ENCODE data around the gene TSPOAP1.

TSPOAP1 gene

GRCh38 chr17:58285422-58285810 lies 43.2 kb downstream of the TSPOAP1 start:
- H3K36me3 ChIP-seq, result no peaks in the 10 kb centered on the region
- no peak overlapping the region for H3K4me3 ChIP-seq (ENCODE audit: low read depth in 1 of 2, low read length in 1 of 2)
- TF ChIP-seq, protein P1, sequence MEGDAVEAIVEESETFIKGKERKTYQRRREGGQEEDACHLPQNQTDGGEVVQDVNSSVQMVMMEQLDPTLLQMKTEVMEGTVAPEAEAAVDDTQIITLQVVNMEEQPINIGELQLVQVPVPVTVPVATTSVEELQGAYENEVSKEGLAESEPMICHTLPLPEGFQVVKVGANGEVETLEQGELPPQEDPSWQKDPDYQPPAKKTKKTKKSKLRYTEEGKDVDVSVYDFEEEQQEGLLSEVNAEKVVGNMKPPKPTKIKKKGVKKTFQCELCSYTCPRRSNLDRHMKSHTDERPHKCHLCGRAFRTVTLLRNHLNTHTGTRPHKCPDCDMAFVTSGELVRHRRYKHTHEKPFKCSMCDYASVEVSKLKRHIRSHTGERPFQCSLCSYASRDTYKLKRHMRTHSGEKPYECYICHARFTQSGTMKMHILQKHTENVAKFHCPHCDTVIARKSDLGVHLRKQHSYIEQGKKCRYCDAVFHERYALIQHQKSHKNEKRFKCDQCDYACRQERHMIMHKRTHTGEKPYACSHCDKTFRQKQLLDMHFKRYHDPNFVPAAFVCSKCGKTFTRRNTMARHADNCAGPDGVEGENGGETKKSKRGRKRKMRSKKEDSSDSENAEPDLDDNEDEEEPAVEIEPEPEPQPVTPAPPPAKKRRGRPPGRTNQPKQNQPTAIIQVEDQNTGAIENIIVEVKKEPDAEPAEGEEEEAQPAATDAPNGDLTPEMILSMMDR (IDR thresholded peaks at IDR 0.05), result no peak
- H3K9me3 ChIP-seq, result no peaks in the 10 kb centered on the region
- peak overlapping the region; percentile 52 for H3K27ac ChIP-seq
- no peaks in the 10 kb centered on the region for H3K27me3 ChIP-seq
- peaks cover 76 to 85% of the 10 kb centered on the region in 2 experiments for H3K4me1 ChIP-seq (ENCODE audit: control insufficient read depth in 1 of 2, insufficient read depth in 1 of 2, low read depth in 1 of 2, low read length in 1 of 2)

- Histone ChIP-seq H3K4me1 (ENCODE audit: control insufficient read depth in 1 of 2, insufficient read depth in 1 of 2, low read depth in 1 of 2, low read length in 1 of 2) (peaks cover 76 to 85% of the 10 kb centered on the region in 2 experiments), H3K27ac (peak overlapping the region; percentile 52), H3K27me3 (no peaks in the 10 kb centered on the region), H3K36me3 (no peaks in the 10 kb centered on the region), H3K4me3 (ENCODE audit: low read depth in 1 of 2, low read length in 1 of 2) (no peak overlapping the region), H3K9me3 (no peaks in the 10 kb centered on the region)
- TF ChIP-seq, protein P1 (IDR thresholded peaks at IDR 0.05), result no peak
These were observed 43.8 kb downstream of the TSPOAP1 start for GRCh38 chr17:58284613-58285421.

- no peaks in the 10 kb centered on the region for H3K36me3 ChIP-seq
- no peaks in the 10 kb centered on the region for H3K9me3 ChIP-seq
- peak overlapping the region; percentile 52 for H3K27ac ChIP-seq
- no peak overlapping the region for H3K4me3 ChIP-seq (ENCODE audit: low read depth in 1 of 2, low read length in 1 of 2)
- TF ChIP-seq, protein P1 (IDR thresholded peaks at IDR 0.05), result no peak
- H3K27me3 ChIP-seq, result no peaks in the 10 kb centered on the region
- H3K4me1 ChIP-seq (ENCODE audit: control insufficient read depth in 1 of 2, insufficient read depth in 1 of 2, low read depth in 1 of 2, low read length in 1 of 2), result peaks cover 76 to 85% of the 10 kb centered on the region in 2 experiments
These were observed 44.7 kb downstream of the TSPOAP1 start for GRCh38 chr17:58283674-58284612.

GRCh38 chr17:58282442-58282841 lies 46.2 kb downstream of the TSPOAP1 start:
- peaks cover 78 to 87% of the 10 kb centered on the region in 2 experiments for H3K4me1 ChIP-seq (ENCODE audit: control insufficient read depth in 1 of 2, insufficient read depth in 1 of 2, low read depth in 1 of 2, low read length in 1 of 2)
- H3K27ac ChIP-seq, result no peak overlapping the region
- H3K4me3 ChIP-seq (ENCODE audit: low read depth in 1 of 2, low read length in 1 of 2), result no peak overlapping the region
- H3K9me3 ChIP-seq, result no peaks in the 10 kb centered on the region
- TF ChIP-seq, protein P1 (IDR thresholded peaks at IDR 0.05), result no peak
- H3K27me3 ChIP-seq, result no peaks in the 10 kb centered on the region
- H3K36me3 ChIP-seq, result no peaks in the 10 kb centered on the region

- Histone ChIP-seq H3K27ac (peak overlapping the region; percentile 1), H3K4me3 (ENCODE audit: low read depth in 1 of 2, low read length in 1 of 2) (no peak overlapping the region), H3K27me3 (no peaks in the 10 kb centered on the region), H3K9me3 (no peaks in the 10 kb centered on the region), H3K4me1 (ENCODE audit: control insufficient read depth in 1 of 2, insufficient read depth in 1 of 2, low read depth in 1 of 2, low read length in 1 of 2) (peaks cover 80 to 95% of the 10 kb centered on the region in 2 experiments), H3K36me3 (no peaks in the 10 kb centered on the region)
- TF ChIP-seq, protein P1 (IDR thresholded peaks at IDR 0.05), result no peak
These were observed 47.0 kb downstream of the TSPOAP1 start for GRCh38 chr17:58281511-58282011.
